Activated CD4-positive, alpha-beta T cell treated with anti-CD3 and anti-CD28 coated beads, Interleukin-2, amount 50 U/mL, for 4 hours (primary cell): Measurements from ENCODE around the gene C11orf86.
"Not testable (repeated sequence)": the region's sequence is repeated elsewhere in the genome, so short reads cannot be mapped to it uniquely, and the experiment has no call there.

Source experiments
- DNase-seq, 2 experiments: peaks; one replicate each; pipeline ENCODE4 v3.0.0-alpha.2; 2020

Gene C11orf86

DNA sequence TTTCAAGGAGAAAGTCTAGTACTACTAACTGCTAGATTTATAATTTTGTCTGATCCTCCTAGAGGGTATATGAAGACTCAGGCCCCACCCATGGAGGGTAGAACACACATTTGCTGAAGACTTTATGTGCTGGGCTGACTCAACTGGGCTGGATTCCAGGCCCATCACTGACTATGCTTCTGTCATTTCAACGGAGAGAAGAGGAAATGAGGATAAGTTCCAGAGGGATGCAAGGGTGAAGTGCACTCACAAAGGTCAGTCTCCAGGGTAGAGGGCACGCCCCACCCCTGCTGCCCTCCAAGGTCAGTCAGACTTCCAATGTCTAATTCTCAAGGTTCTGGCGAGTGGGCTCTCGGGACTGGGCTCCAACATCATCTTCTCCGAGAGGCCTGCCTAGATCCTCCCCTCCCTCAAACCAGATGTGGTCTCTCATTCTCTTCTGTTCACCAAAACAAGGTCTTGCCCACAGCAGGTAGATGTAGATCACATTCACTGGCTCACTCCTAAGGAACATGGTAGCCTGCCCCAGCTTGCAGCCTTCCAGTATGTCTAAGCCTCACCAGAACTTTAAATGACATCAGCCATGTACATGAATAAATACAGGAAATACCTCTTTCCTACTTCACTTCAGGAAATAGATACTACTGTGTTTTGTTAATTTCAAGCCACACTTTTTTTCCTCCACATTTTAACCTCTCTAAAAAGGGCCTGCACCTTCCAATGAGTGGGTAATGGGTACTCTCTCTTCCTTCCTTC is 7.3 kb upstream of the C11orf86 start:
- no peak for DNase-seq

DNA sequence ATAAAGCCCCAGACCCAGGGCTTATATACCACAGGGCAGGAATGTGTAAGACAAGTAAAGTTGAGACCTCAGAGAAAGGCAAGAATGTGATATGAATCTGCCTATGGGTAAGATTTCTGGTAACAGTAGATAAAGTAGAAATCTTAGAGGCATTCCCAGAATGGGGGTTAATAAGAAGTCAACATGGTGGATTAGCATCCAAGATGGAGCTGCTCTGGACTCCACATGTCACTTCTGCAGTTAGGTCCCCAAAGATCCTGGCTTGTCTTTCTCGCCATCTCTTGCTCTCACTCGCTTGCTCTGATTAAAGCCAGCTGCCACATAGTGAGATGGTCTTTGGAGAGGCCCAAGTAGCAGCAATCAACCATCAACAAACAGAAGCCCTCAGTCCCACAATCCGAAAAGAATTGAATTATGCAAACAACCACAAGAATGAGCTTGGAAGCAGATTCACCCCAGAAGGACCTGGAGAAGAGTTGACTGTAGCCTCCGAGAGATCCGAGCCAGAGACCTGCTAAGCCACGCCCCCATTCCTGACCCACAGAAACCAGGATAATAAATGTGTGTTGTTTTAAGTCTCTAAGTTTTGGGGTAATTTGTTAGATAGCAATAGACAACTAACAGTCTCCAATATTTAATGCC is 5.4 kb upstream of the C11orf86 start:
- DNase-seq: no peak

- DNase-seq: no peak
Observed at GRCh38 chr11:66970371-66970806, 4.7 kb upstream of the C11orf86 start.

- DNase-seq: no peak
Observed at GRCh38 chr11:66970807-66971442, 4.2 kb upstream of the C11orf86 start.

DNA sequence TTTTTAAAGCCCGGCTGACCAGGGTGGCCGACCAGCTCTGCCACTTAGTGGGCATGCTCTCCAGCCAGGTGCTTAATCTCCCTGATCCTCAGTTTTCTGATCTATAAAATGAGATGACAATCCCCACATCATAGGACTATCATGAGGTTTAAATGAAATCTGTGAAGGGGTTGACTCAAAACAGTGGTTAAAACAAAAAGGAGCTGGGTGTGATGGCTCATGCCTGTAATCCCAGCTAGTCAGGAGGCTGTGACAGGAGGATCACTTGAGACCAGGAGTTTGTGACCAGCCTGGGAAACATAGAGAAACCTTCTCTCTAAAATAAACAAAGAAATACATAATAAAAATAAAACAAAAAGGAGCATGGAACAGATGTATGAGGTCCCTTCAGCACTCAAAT is 3.6 kb upstream of the C11orf86 start:
- DNase-seq: no peak

- no peak for DNase-seq
Observed at GRCh38 chr11:66973956-66974580, 1.0 kb upstream of the C11orf86 start.

DNA sequence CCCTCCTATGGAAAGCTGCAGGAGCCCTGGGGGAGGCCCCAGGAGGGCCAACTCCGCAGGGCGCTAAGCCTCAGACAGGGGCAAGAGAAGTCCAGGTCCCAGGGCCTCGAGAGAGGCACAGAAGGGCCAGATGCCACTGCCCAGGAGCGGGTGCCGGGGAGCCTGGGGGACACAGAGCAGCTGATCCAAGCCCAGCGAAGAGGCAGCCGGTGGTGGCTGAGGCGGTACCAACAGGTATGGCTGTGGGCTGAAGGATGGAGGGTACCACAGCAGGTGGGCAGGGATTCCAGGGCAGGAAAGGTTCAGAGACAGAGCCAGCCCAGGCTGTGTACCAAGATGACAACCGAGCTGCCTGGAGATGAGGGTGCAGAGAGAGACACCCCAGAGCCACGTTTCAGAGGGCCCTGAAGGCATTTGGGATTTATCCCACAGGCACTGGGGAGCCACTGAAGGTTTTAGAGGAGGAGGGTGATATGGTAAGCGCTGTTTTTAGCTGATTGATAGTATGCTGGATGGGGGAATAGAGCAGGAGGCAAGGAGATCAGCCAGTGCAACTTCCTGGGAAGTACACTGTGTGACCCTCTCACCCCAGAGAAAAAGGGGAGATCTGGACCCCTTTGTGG is 412 bp downstream of the C11orf86 start:
- DNase-seq: no peak

GRCh38 chr11:66976028-66976467 is 944 bp downstream of the C11orf86 start:
- peak in 1 of 2 experiments; percentile 17 for DNase-seq

GRCh38 chr11:66976925-66977324 is 1.8 kb downstream of the C11orf86 start:
- DNase-seq: no peak

DNA sequence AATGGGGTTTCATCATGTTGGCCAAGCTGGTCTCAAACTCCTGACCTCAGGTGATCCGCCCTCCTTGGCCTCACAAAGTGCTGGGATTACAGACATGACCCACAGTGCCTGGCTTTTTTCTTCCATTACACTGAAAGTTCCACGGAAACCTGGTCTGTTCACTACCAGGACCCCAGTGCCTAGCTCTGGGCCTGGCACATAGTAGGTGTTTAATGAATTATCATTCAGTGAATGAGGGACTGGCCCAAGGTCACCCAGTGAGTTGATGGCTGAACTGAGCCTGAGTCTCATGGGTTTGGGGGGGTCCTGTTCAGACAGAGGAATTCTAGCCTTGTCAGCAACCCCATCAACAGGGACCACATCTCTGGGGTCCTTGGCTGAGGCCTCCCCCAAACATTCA is 3.1 kb downstream of the C11orf86 start:
- no peak for DNase-seq

GRCh38 chr11:66978717-66979116 is 3.6 kb downstream of the C11orf86 start:
- DNase-seq: no peak

DNA sequence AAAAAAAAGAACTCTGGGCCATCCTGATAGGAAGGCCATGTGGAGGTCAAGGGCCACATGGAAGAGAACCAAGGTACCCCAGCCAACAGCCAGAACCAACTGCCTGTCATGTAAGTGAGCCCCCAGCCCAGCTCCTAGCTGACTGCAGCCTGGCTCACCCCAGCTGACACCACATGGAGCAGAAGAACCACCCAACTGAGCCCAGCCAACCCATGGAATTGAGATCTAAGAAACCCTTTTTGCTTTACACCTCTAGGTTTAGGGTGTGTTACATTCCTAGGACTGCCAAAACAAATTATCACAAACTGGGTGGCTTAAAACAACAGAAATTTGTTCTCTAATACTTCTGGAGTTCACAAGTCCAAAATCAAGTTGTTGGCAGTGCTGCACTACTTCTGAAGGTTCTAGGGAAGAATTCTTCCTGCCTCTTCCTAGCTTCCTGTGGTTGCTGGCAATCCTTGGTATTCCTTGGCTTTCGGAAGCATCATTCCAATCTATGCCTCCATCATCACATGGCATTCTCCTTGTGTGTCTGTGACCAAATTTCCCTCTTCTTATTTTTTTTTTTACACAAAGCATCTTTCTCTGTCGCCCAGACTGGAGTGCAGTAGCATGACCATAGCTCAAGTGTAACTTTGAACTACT is 4.4 kb downstream of the C11orf86 start:
- DNase-seq: no peak

GRCh38 chr11:66981976-66982578 is 7.0 kb downstream of the C11orf86 start:
- DNase-seq: no peak

- DNase-seq: no peak
Observed at GRCh38 chr11:66983275-66983924, 8.3 kb downstream of the C11orf86 start.

DNA sequence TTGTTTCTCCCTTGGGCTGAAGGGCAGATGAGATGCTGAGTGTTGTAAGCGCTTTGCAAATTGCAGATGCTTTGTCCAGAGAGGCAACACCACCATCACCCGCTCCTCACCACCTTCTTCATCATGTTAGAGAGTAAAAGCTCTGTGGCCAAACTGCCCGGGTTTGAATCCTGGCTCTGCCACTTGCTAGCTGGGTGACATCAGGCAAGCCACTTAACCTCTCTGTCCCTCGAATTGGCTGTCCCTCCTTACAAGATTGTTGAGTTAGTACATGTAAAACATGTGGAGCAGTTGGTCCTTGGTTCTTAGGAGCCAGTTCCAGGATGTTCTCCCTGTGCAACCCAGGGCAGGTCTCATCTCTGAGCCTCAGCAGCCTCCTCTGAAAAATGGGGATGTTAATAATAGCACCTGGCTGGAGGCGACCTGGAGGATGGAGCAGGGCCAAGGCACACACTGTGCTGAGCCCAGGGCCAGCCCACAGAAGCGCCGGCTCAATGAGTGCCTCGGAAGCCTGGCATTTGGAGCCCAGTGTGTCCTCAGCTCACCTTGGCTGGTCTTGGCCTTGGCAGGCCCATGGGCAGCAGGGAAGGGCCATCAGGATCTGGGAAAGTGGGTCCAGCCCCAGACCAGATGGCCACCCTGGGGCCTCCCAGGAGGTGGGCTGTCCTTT is 10.5 kb downstream of the C11orf86 start:
- no peak for DNase-seq

DNA sequence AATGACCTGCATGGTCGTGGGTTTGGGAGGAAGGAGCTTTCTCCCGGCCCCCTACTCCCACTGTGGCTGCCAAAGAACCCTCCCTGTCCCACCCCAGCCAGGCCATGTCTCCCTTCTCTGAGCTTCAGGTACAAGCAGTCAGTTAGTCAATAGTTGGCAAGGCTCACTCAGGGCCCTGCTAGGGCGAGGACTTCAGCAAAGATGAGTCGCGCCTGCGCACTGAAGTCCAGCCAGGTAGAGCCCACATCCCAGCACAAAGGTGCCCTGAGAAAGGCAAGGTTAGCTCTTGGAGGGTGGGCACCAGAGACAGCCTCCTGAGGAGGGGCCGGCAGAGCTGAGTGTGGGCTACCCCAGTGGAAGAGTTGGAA is 11.1 kb downstream of the C11orf86 start:
- no peak for DNase-seq

- DNase-seq: no peak
Observed at GRCh38 chr11:66987158-66987620, 12.1 kb downstream of the C11orf86 start.

DNA sequence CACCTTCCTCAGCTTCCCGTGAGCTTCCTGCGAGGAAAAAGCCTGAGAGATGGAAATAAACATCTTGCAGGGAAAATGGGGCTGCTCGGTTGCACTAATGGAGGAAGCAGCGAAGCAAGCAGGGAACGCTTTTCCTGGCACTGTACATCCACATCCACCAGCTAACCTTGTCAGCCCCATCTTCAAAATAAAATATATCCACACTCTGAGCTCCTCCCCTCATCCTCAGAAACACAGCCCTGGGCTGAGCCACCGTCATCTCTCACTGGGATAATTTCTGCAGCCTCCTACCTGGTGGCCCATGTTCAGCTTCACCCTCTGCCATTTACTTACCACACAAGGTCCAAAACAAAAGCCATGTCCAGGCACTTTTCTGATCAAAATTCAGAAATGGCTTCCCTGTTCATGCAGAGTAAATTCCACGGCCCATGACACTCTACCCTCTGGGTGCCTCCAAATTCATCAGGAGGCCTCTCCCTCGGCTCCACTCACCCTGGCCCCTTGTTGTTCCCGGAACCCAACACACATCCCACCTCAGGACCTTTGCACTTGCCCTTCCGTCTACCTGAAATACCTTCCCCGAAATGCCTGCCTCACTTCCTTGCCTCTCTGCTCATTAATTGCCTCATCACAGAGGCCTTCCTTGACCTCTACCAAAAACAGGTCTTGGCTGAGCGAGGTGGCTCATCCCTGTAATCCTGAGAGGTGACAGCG is 13.0 kb downstream of the C11orf86 start:
- no peak for DNase-seq

- DNase-seq: not testable (repeated sequence)
Observed at GRCh38 chr11:66988741-66989140, 13.6 kb downstream of the C11orf86 start.

GRCh38 chr11:66989360-66989759 is 14.3 kb downstream of the C11orf86 start:
- DNase-seq: not testable (repeated sequence)
